Measurements from ENCODE around the gene HDLBP. TPM values are rescaled to one million over a fixed set of nuclear protein-coding genes. Genes with fewer than 3 reads are reported as not detected.

Gene HDLBP
- total RNA-seq, 2 experiments from 2014 or later: 259 to 348 TPM

DNA sequence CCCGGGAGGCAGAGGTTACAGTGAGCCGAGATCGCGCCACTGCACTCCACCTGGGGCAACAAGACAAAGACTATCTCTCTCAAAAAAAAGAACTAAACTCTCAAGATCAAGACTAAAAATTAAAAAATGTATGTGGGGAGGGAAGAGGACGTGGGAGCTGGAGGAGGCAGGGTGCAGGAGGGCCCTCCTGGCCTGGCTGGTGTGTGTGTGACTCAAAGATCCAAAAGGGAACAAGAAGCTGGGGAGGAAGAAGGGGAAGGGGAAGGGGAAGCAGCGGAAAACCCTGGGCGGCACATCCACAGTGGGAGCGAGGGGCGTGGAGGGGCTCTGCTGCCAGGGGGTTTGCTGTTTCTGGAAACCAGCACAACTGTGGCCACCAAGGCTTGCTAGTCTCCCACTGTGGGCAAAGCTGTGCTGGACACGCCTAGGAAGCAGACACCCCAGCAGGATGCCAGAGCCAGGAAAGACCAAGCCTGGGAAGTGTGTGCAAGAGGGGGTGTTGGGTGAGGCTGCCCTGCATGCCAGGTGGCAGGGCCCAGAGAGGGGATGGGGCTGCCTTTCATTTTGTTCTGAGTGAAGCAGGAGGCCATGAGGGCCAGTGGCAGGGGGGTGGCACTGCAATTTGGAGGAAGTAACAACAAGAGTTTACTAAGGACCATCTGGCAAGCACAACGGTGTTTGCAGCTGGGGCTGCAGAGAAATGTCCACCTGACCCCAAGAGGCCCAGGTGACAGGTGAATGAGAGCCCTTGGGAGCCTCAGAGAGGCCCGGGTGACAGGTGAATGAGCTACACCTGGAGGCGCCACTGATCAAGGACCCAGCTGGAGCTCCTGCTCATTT lies 82.5 kb downstream of the HDLBP start:
- no peaks in the 10 kb centered on the region for H3K27me3 Mint-ChIP-seq
- DNase-seq: no peak
- ChIA-PET CTCF (no interaction called here), POLR2A (interaction anchor here (0.5 kb wide), 1 partner anchor 217 kb away, joined by 8 read pairs; no protein-coding TSS in a partner anchor)
- H3K4me1 Mint-ChIP-seq: no peaks in the 10 kb centered on the region
- no peak overlapping the region for H3K4me3 Mint-ChIP-seq
- intact Hi-C loops (cut with DNase I, micrococcal nuclease): no loop called here
- no peak for ATAC-seq
- no peaks in the 10 kb centered on the region for H3K9me3 Mint-ChIP-seq (ENCODE audit: low read depth)
- no peak overlapping the region for H3K27ac Mint-ChIP-seq
- H3K36me3 Mint-ChIP-seq (ENCODE audit: low read depth): peaks cover 74% of the 10 kb centered on the region

GRCh38 chr2:241230435-241230834 lies 85.0 kb downstream of the HDLBP start:
- Mint-ChIP-seq H3K27ac (no peak overlapping the region), H3K4me1 (no peaks in the 10 kb centered on the region), H3K9me3 (ENCODE audit: low read depth) (no peaks in the 10 kb centered on the region), H3K4me3 (no peak overlapping the region), H3K27me3 (no peaks in the 10 kb centered on the region), H3K36me3 (ENCODE audit: low read depth) (peaks cover 66% of the 10 kb centered on the region)
- no peak for ATAC-seq
- DNase-seq: no peak
- intact Hi-C loops (cut with DNase I, micrococcal nuclease): no loop called here
- ChIA-PET CTCF (no interaction called here), POLR2A (no interaction called here)

GRCh38 chr2:241229563-241230401 lies 85.7 kb downstream of the HDLBP start:
- H3K36me3 Mint-ChIP-seq (ENCODE audit: low read depth): peaks cover 60% of the 10 kb centered on the region

DNA sequence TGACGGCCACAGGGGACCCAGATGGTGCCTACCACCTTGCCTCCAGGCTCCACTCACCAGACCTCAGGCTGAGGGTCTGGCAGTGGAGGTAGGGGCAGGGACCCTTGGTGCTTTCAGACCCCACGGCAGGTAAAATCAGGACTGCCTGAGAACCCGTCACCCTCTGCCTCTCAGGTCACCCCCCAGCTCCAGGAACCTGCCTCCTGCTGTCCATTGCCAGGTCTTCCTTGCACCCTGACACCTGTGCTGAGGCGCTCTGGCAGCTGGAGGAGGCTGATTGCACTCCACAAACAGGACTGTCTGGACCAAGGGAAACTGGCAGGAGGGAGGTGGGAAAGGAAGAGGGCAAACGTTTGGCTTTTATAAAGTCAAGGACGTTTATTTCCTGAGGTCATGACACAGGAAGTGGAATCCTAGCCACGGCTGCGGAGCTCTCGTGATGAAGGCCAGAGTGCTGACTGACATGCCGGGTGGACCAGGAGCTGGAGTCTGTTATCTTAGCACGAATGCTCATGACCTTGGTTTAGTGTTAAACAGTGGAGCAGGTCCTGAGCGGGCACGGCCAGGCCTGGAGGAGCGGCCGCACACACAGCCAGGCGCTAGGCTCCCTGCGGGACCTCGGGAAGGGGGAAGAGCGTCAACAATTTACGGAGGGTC lies 86.5 kb downstream of the HDLBP start:
- POLR2A ChIA-PET: no interaction called here
- Mint-ChIP-seq H3K36me3 (ENCODE audit: low read depth) (peaks cover 53% of the 10 kb centered on the region), H3K4me3 (no peak overlapping the region), H3K27me3 (no peaks in the 10 kb centered on the region), H3K4me1 (no peaks in the 10 kb centered on the region), H3K27ac (no peak overlapping the region), H3K9me3 (ENCODE audit: low read depth) (no peaks in the 10 kb centered on the region)
- ATAC-seq (no peak), DNase-seq (no peak)
- CTCF ChIA-PET: no interaction called here
- intact Hi-C loops (cut with DNase I, micrococcal nuclease): no loop called here

More at GRCh38 chr2:241229563-241230401, 85.7 kb downstream of the HDLBP start:
- no peaks in the 10 kb centered on the region for H3K9me3 Mint-ChIP-seq (ENCODE audit: low read depth)
- ATAC-seq: no peak
- ChIA-PET CTCF (no interaction called here), POLR2A (no interaction called here)
- no peak overlapping the region for H3K4me3 Mint-ChIP-seq
- intact Hi-C loops (cut with DNase I, micrococcal nuclease): no loop called here
- DNase-seq: no peak
- no peaks in the 10 kb centered on the region for H3K27me3 Mint-ChIP-seq
- no peak overlapping the region for H3K27ac Mint-ChIP-seq
- H3K4me1 Mint-ChIP-seq: no peaks in the 10 kb centered on the region

DNA sequence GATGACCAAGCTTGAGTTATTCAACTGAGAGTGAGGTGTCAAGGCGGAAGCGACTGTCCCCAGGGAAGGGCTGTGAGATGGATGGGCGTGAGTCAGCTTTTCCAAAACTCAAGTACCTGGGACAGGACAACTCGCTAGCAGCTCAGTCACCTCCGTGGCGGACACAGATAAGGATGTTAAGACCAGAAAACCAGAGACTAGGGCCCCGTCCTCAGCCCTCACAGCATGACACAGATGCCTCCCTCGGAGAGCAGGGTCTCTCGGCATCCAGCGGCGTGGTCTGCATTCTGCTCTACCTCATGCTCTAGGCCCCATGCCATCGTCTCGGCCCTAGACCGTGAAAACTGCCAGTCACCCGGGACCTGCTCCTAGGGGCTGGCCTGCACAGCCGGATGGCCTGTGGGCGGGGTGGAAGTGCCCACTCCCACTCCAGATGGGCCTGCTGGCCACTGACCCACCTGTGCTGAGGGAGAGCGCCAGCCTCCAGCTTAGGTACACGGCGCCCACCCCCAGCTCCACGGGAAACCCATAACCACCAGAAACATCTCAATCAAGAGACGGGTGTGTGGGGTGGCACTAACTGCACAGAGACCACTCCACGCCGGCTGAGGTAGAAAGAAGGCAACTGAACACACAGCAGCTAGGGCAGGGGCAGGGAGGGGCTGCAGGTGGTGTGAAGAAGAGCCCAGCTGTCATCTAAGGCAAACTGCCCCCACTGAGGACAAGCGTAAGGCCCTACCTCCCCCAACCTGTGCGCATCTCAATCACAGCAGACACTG lies 87.2 kb downstream of the HDLBP start:
- Mint-ChIP-seq H3K4me1 (peaks cover under 1% of the 10 kb centered on the region), H3K4me3 (no peak overlapping the region), H3K36me3 (ENCODE audit: low read depth) (peaks cover 46% of the 10 kb centered on the region), H3K9me3 (ENCODE audit: low read depth) (no peaks in the 10 kb centered on the region), H3K27ac (no peak overlapping the region), H3K27me3 (no peaks in the 10 kb centered on the region)
- ChIA-PET CTCF (interaction anchor here (0.6 kb wide), 1 partner anchor 399 kb away, joined by 3 read pairs; no protein-coding TSS in a partner anchor), POLR2A (no interaction called here)
- no peak for DNase-seq
- intact Hi-C loops (cut with DNase I, micrococcal nuclease): no loop called here
- no peak for ATAC-seq

DNA sequence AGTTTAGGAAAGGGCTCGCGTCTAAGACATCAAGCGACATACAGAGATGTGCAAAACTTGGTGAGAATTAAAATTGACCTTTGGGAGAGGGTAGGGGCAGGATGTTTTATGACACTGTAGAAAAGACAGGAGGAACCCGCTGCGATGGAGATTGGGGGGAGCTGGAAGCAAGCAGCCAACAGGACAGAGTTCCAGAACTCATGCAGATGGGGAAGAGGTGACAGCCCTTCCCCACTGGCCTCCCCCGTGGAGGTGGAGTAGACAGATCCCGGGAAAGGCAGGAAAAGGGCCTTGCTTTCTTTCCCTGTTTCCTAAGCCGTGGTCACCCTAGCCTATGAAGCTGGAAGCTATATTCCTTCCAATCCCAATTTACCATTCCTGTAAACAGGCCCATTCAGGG lies 87.9 kb downstream of the HDLBP start:
- ATAC-seq: no peak
- no peak for DNase-seq
- Mint-ChIP-seq H3K27ac (no peak overlapping the region), H3K4me1 (peaks cover 3% of the 10 kb centered on the region), H3K9me3 (ENCODE audit: low read depth) (no peaks in the 10 kb centered on the region), H3K4me3 (no peak overlapping the region), H3K27me3 (no peaks in the 10 kb centered on the region), H3K36me3 (ENCODE audit: low read depth) (peaks cover 41% of the 10 kb centered on the region)
- ChIA-PET POLR2A (no interaction called here), CTCF (interaction anchor here (0.6 kb wide), 1 partner anchor 398 kb away, joined by 3 read pairs; no protein-coding TSS in a partner anchor)
- intact Hi-C loops (cut with DNase I, micrococcal nuclease): no loop called here

GRCh38 chr2:241226723-241227572 lies 88.5 kb downstream of the HDLBP start:
- intact Hi-C loops (cut with DNase I, micrococcal nuclease): no loop called here
- Mint-ChIP-seq H3K9me3 (ENCODE audit: low read depth) (no peaks in the 10 kb centered on the region), H3K4me1 (peaks cover 3% of the 10 kb centered on the region), H3K27me3 (no peaks in the 10 kb centered on the region), H3K27ac (no peak overlapping the region), H3K36me3 (ENCODE audit: low read depth) (peaks cover 40% of the 10 kb centered on the region), H3K4me3 (no peak overlapping the region)
- POLR2A ChIA-PET: no interaction called here
- no peak for ATAC-seq
- DNase-seq: no peak
- CTCF ChIA-PET: no interaction called here

DNA sequence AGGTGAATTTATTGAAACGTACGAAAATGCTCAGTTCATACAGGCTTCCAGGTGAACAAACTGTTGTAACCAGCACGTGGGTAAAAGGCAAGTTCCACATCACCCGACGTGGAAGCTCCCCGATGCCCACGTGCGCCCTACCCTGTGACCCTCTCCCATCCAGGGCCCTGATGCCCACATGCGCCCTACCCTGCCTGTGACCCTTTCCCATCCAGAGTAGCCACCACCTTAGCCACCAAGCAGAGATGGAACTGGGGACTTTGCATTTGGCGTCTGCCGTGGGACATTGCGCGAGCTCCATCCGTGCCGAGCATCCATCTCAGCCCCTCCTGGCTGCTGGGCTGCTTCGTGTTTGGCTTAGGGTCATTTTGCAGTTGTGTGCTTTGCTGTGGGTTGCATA lies 89.5 kb downstream of the HDLBP start:
- CTCF ChIA-PET: interaction anchor here (0.7 kb wide), 1 partner anchor 133 kb away, joined by 3 read pairs; no protein-coding TSS in a partner anchor
- Mint-ChIP-seq H3K9me3 (ENCODE audit: low read depth) (no peaks in the 10 kb centered on the region), H3K4me1 (peaks cover 3% of the 10 kb centered on the region), H3K27ac (no peak overlapping the region), H3K36me3 (ENCODE audit: low read depth) (peaks cover 32% of the 10 kb centered on the region), H3K4me3 (no peak overlapping the region), H3K27me3 (no peaks in the 10 kb centered on the region)
- ATAC-seq (no peak), DNase-seq (no peak)
- POLR2A ChIA-PET: interaction anchor here (0.7 kb wide), 1 partner anchor 458 kb away, joined by 3 read pairs; no protein-coding TSS in a partner anchor
- intact Hi-C loops (cut with DNase I, micrococcal nuclease): no loop called here

GRCh38 chr2:241225545-241225944 lies 89.9 kb downstream of the HDLBP start:
- POLR2A ChIA-PET: interaction anchor here (0.7 kb wide), 1 partner anchor 458 kb away, joined by 3 read pairs; no protein-coding TSS in a partner anchor
- Mint-ChIP-seq H3K4me1 (peaks cover 3% of the 10 kb centered on the region), H3K27me3 (no peaks in the 10 kb centered on the region), H3K36me3 (ENCODE audit: low read depth) (peaks cover 32% of the 10 kb centered on the region), H3K27ac (no peak overlapping the region), H3K9me3 (ENCODE audit: low read depth) (no peaks in the 10 kb centered on the region), H3K4me3 (no peak overlapping the region)
- CTCF ChIA-PET: interaction anchor here (0.7 kb wide), 1 partner anchor 134 kb away, joined by 3 read pairs; no protein-coding TSS in a partner anchor
- intact Hi-C loops (cut with DNase I, micrococcal nuclease): no loop called here
- ATAC-seq (no peak), DNase-seq (no peak)

DNA sequence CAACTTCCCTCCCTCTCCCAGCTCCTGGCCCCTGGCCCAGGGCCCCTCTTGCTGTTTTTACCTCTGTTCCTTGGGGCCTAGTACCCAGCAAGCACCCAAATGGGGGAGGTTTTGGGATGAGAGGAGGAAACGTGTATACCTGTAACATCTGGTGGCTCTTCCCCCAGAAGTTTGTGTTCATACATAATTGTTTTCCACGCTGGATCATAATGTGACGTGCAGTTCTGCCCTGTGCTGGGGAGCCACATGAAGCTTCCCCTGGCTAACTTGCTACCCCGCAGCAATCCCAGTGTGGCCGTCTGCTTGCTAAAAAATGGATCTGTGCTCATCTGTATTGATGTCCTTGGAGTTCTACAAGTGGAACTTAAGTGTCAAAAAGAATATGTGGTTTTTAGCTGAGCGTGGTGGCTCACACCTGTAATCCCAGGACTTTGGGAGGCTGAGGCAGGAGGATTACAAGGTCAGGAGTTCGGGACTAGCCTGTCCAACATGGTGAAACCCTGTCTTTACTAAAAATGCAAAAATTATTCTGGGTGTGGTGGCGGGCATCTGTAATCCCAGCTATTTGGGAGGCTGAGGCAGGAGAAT lies 90.5 kb downstream of the HDLBP start:
- no peaks in the 10 kb centered on the region for H3K9me3 Mint-ChIP-seq (ENCODE audit: low read depth)
- POLR2A ChIA-PET: interaction anchor here (0.6 kb wide), 1 partner anchor 42 kb away, joined by 3 read pairs; no protein-coding TSS in a partner anchor
- CTCF ChIA-PET: interaction anchor here (1.3 kb wide), 1 partner anchor 75 kb away, joined by 3 read pairs; the partner anchor contains the start of gene PPP1R7
- H3K27ac Mint-ChIP-seq: no peak overlapping the region
- ATAC-seq: no peak
- H3K36me3 Mint-ChIP-seq (ENCODE audit: low read depth): peaks cover 28% of the 10 kb centered on the region
- H3K4me3 Mint-ChIP-seq: no peak overlapping the region
- no peak for DNase-seq
- intact Hi-C loops (cut with DNase I, micrococcal nuclease): no loop called here
- peaks cover 3% of the 10 kb centered on the region for H3K4me1 Mint-ChIP-seq
- H3K27me3 Mint-ChIP-seq: no peaks in the 10 kb centered on the region
